ENCODE results near the gene ETV2. TPM values are rescaled to one million over a fixed set of nuclear protein-coding genes. Genes with fewer than 3 reads are reported as not detected.
A peak's percentile ranks its signal among the peaks of the same experiment; 100 is the strongest.

Gene ETV2
- total RNA-seq, 1 donor from 2014 or later: 0.45 TPM

- Mint-ChIP-seq H3K36me3 (ENCODE audit: low read depth, unreplicated experiment) (peaks cover 3% of the 10 kb centered on the region), H3K4me3 (ENCODE audit: unreplicated experiment) (no peak overlapping the region), H3K27me3 (ENCODE audit: low read depth, unreplicated experiment) (peaks cover 14% of the 10 kb centered on the region), H3K4me1 (ENCODE audit: low read depth, unreplicated experiment) (peaks cover 3% of the 10 kb centered on the region), H3K9me3 (ENCODE audit: unreplicated experiment) (peaks cover 24% of the 10 kb centered on the region), H3K27ac (ENCODE audit: unreplicated experiment) (no peak overlapping the region)
- Histone ChIP-seq H4K20me1 (ENCODE audit: insufficient read depth, low read length) (no peaks in the 10 kb centered on the region), H3K9me3 (ENCODE audit: insufficient read depth, low read depth, low read length) (peaks cover 3% of the 10 kb centered on the region), H3K4me1 (ENCODE audit: insufficient read depth, low read length) (no peaks in the 10 kb centered on the region), H3K4me2 (ENCODE audit: low read length) (no peak overlapping the region), H3K9ac (ENCODE audit: low read length) (no peak overlapping the region), H3K27me3 (ENCODE audit: insufficient read depth, low read length) (peaks cover 2% of the 10 kb centered on the region), H3K27ac (ENCODE audit: low read depth, low read length) (no peak overlapping the region), H3K36me3 (ENCODE audit: insufficient read depth, low read length) (no peaks in the 10 kb centered on the region), H2AFZ (ENCODE audit: low read depth, low read length) (no peak overlapping the region), H3K4me3 (ENCODE audit: insufficient read depth, low read depth, low read length) (no peak overlapping the region), H3K79me2 (ENCODE audit: insufficient read depth, low read length) (peaks cover 2% of the 10 kb centered on the region)
- no peak for DNase-seq (ENCODE audit: low read depth)
- TF ChIP-seq, protein P1, sequence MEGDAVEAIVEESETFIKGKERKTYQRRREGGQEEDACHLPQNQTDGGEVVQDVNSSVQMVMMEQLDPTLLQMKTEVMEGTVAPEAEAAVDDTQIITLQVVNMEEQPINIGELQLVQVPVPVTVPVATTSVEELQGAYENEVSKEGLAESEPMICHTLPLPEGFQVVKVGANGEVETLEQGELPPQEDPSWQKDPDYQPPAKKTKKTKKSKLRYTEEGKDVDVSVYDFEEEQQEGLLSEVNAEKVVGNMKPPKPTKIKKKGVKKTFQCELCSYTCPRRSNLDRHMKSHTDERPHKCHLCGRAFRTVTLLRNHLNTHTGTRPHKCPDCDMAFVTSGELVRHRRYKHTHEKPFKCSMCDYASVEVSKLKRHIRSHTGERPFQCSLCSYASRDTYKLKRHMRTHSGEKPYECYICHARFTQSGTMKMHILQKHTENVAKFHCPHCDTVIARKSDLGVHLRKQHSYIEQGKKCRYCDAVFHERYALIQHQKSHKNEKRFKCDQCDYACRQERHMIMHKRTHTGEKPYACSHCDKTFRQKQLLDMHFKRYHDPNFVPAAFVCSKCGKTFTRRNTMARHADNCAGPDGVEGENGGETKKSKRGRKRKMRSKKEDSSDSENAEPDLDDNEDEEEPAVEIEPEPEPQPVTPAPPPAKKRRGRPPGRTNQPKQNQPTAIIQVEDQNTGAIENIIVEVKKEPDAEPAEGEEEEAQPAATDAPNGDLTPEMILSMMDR (IDR thresholded peaks at IDR 0.05; ENCODE audit: insufficient read depth, low read depth, low read length): no peak
- no peak for TF ChIP-seq EZH2 (IDR thresholded peaks at IDR 0.05; ENCODE audit: insufficient read depth, low read length)
- no peak for FAIRE-seq
These were observed 31.6 kb upstream of the ETV2 start for GRCh38 chr19:35609851-35610353.

GRCh38 chr19:35612224-35612558 is 29.4 kb upstream of the ETV2 start:
- no peak overlapping the region for H3K27ac ChIP-seq (ENCODE audit: low read depth, low read length)

More at GRCh38 chr19:35612224-35612558, 29.4 kb upstream of the ETV2 start:
- Histone ChIP-seq H3K79me2 (ENCODE audit: insufficient read depth, low read length) (peaks cover 2% of the 10 kb centered on the region), H3K4me3 (ENCODE audit: insufficient read depth, low read depth, low read length) (peak overlapping the region; percentile 77), H3K27me3 (ENCODE audit: insufficient read depth, low read length) (peaks cover 2% of the 10 kb centered on the region), H3K4me2 (ENCODE audit: low read length) (peak overlapping the region; percentile 92), H2AFZ (ENCODE audit: low read depth, low read length) (peak overlapping the region; percentile 90), H3K36me3 (ENCODE audit: insufficient read depth, low read length) (no peaks in the 10 kb centered on the region), H4K20me1 (ENCODE audit: insufficient read depth, low read length) (no peaks in the 10 kb centered on the region), H3K9ac (ENCODE audit: low read length) (peak overlapping the region; percentile 86), H3K9me3 (ENCODE audit: insufficient read depth, low read depth, low read length) (peaks cover 3% of the 10 kb centered on the region), H3K4me1 (ENCODE audit: insufficient read depth, low read length) (no peaks in the 10 kb centered on the region)
- TF ChIP-seq EZH2 (IDR thresholded peaks at IDR 0.05; ENCODE audit: insufficient read depth, low read length): no peak
- TF ChIP-seq, protein P1 (IDR thresholded peaks at IDR 0.05; ENCODE audit: insufficient read depth, low read depth, low read length): no peak
- H3K36me3 Mint-ChIP-seq (ENCODE audit: low read depth, unreplicated experiment): peaks cover 3% of the 10 kb centered on the region
- DNase-seq (ENCODE audit: low read depth) (no peak), FAIRE-seq (no peak)
- H3K4me3 Mint-ChIP-seq (ENCODE audit: unreplicated experiment): peak overlapping the region; percentile 82
- no peaks in the 10 kb centered on the region for H3K4me1 Mint-ChIP-seq (ENCODE audit: low read depth, unreplicated experiment)
- H3K9me3 Mint-ChIP-seq (ENCODE audit: unreplicated experiment): peaks cover 16% of the 10 kb centered on the region
- peaks cover 15% of the 10 kb centered on the region for H3K27me3 Mint-ChIP-seq (ENCODE audit: low read depth, unreplicated experiment)
- peak overlapping the region; percentile 75 for H3K27ac Mint-ChIP-seq (ENCODE audit: unreplicated experiment)
